ENCODE data around the gene NTNG1.
"Not testable (repeated sequence)": the region's sequence is repeated elsewhere in the genome, so short reads cannot be mapped to it uniquely, and the experiment has no call there.

NTNG1 gene

DNA sequence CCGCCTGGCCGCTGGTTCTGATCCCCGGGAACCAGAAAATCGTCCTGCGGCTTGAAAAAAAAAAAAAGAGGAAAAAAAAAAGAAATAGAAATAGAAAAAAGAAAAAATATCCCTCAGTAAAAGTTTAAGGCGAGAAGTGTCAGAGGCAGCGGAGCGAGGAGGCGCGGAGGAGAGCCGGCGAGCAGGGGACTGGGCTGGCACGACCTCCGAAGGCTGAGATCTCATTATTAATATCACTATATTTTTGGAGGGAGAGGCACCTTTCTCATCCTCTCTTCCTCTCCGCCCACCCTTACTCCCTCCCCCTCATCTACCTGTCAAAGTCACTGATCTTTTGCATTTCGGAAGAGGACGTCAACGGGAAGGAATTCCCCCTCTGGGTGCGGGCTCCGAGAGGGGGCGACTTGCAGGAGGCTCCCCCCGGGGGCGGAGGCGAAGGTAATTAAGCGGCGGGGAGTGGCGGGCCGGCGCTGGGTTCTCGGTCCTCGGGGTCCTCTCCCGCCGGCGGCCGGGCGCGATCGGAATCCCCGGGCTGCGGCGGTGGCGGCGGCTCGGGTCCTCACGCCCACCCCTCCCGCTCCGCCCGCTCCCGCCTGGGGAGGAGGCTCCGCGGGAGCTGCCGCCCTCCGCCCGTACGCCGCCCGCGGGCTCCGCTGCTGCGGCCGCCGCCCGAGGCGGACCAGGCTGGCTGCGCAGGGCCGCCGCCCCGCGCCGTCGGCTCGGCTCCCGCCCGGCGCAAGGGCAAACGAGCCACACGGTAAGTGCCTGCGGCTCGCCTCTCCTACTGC lies at the start of gene NTNG1:
Gene NTNG1, plus strand, starts transcription at position 337 of the 788 bp plus-strand sequence.
- DNase-seq = peak; percentile 14

- no peak for DNase-seq
Measured at GRCh38 chr1:107091418-107091817, 49.4 kb upstream of the NTNG1 start.

DNA sequence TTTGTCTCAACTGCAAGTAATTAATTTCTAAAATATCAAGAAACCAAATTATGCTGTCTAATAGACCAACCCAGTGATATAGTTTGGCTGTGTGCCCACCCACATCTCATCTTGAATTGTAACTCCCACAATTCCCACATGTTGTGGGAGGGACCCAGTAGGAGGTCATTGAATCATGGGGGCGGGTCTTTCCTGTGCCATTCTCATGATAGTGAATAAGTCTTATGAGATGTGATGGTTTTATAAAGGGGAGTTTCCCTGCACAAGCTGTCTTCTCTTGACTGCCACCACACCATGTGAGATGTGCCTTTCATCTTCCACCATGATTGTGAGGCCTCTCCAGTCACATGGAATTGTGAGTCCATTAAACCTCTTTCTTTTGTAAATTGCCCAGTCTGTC lies 47.4 kb upstream of the NTNG1 start:
- DNase-seq = not testable (repeated sequence)

DNA sequence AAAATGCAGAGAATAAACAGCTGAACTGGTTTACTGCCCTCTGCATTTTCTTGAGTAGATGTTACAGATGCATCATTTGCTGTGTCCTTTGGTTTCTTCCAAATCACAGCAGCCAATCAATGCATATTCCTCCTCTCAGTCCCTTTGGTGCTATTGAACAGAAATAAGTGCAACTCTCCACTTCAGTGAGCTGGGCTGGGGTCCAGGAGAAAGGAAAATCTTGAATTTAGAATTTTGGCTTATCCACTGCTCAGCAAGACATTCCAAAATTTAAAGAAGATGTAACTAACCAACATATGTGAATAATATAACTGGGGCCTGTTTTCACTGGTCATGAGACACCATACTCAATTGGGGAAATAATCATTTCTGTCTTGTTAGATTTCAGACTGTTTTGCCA lies 45.2 kb upstream of the NTNG1 start:
- DNase-seq = no peak

DNA sequence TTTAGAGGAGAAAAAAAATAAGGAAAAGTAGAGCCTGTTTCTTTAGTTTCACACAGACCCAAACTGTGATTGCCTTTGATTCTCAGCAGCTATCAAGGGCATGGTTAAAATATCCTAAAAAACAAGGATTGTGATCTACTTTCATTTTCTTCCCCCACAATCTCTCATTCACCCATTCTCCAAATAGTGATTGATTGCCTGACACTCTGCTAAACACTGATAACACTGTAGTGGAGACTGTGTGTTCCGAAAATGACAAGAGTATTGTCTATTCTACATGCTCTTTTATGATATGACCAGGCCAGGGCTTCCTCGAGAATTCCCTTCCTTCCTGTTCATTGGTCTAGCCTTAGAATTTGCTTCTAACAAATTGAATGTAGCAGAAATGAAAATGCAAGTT lies 44.1 kb upstream of the NTNG1 start:
- no peak for DNase-seq

GRCh38 chr1:107098961-107099360 lies 41.9 kb upstream of the NTNG1 start:
- no peak for DNase-seq

GRCh38 chr1:107100331-107100984 lies 40.4 kb upstream of the NTNG1 start:
- no peak for DNase-seq

- no peak for DNase-seq
Measured at GRCh38 chr1:107105914-107106313, 34.9 kb upstream of the NTNG1 start.

- DNase-seq = no peak
Measured at GRCh38 chr1:107110326-107110725, 30.5 kb upstream of the NTNG1 start.

DNA sequence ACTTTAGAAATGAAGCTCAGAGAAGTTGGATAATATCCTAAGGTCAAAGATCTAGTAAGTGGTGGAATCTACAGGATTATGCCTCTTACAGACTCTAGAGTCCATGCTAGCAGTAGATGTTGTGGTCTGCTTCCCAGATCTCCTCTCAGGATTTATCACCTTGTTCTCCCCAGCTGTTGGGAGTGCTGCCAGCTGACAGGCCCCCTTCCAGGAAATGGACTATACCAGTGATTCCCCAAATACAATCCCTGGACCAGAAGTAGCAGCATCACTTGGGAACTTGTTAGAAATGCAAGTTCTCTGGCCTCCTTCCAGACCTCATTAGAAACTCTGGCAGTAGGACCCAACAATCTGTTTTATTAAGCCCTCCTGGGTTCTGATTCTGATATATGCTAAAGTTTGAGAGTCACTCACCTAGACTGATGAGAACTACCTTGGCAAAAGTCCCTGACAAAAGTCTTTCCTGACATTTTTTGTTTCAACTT lies 24.5 kb upstream of the NTNG1 start:
- DNase-seq = no peak

GRCh38 chr1:107122225-107122624 lies 18.6 kb upstream of the NTNG1 start:
- no peak for DNase-seq

GRCh38 chr1:107123741-107124140 lies 17.1 kb upstream of the NTNG1 start:
- DNase-seq = no peak

DNA sequence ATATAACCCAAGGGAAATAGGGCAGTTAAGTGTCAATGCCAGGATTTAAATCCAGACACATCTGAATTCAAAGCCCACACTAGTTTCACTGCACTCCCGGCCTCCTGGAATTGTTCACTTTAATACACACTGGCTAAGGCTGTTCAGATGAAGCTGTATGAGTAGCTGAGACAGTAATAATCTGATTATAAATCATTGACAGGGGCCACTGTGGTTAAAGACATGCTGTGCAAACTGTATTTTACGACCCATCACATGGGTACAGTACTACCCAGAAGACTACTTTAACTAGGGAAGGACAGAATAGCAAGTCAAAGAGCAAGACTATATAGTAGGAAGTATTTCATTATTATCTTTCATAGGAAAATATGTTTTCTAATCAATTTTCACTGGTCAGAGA lies 16.1 kb upstream of the NTNG1 start:
- DNase-seq = peak; percentile 9

GRCh38 chr1:107132195-107132594 lies 8.6 kb upstream of the NTNG1 start:
- DNase-seq = no peak

GRCh38 chr1:107132780-107133179 lies 8.1 kb upstream of the NTNG1 start:
- no peak for DNase-seq

DNA sequence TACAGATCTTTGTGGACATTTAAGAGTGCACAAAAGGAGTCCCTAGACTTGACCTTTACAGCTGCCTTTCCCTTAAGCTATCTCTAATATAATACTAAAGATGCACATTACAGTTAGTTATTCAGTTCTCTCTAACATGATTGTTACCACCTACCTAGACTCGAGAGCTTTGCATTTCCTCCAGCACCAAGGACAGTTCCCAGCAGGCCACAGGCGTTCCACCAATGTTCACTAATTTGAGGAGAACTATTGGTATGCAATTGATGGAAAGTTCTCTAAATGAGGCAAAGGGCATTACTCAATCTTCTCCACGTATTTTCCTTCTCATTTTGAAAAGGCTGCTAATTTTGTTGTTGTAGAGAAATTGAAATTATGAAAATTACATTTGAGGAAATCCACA lies 5.4 kb upstream of the NTNG1 start:
- DNase-seq = peak; percentile 45

DNA sequence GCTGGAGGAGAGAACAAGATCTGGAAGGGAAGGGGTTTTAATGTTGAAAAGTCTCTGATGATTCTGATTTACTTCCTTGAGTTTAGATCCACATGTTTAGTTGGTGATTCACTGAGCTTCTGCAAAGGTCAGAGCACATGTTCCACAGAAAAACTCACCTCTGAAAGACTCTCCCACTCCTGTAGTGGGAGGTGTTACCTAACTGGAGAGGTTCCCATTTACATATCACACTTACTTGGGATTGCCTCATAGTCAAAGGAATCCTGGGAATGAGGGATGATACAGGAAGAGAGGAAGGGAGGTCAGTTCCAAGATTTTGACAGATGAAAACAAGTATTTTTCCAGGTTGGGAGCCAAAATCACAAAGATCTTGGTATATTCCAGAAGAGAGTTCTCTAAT lies 2.7 kb upstream of the NTNG1 start:
- peak; percentile 93 for DNase-seq

DNA sequence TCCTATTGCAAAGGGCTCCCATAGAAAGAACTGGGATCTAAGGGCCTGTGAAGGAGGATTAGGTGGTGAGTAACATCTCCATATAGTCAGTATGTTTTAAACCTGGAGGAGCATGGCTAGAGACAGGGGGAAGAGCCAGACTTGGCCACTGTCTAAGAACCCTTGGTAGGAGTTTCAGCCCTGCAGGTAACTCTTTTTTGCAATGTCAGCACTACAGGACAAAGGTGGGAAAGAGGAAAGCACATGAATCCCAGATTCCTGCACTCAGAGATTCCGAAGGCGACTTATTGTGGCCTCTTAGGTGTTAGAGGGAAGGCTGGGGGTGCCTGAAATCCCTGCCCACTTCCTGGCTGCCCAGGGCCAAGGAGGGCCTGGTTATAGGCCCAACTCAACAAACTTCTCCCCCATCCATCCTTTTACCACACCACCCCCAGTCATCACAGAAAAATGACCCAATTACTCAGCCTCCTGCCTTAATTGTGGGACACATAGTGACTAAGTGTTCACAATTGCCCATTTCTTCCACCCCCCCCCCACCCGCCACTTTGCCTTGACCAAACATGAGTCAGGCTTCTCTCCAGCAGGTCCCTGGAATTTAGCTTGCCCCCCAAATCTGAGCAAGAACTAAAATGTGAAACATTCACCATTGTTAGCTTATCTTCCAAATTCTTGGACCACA lies 1.9 kb upstream of the NTNG1 start:
- DNase-seq = peak; percentile 66

- peak; percentile 67 for DNase-seq
Measured at GRCh38 chr1:107139833-107140702, 771 bp upstream of the NTNG1 start.

GRCh38 chr1:107141491-107142126 lies 770 bp downstream of the NTNG1 start:
- DNase-seq = peak; percentile 80

- peak; percentile 80 for DNase-seq
Measured at GRCh38 chr1:107142140-107142542, 1.3 kb downstream of the NTNG1 start.

- no peak for DNase-seq
Measured at GRCh38 chr1:107142666-107143065, 1.8 kb downstream of the NTNG1 start.
